Measurements from ENCODE around the gene LTBP3.

Gene LTBP3

GRCh38 chr11:65558002-65558929, at the start of gene LTBP3:
Gene LTBP3 (minus strand): TSS chr11:65558359. CDS start chr11:65557959, 400 bp downstream.
- POLR2A ChIA-PET: interaction anchor here (0.7 to 3.7 kb wide), 9 partner anchors 12 to 330 kb away, joined by 3 to 47 read pairs (median 4); partner anchors contain the start of genes EHBP1L1, FAM89B, FIBP and MALAT1
- TF ChIP-seq ZNF384 (IDR thresholded peaks at IDR 0.05) (no peak), L3MBTL2 (conservative IDR thresholded peaks at IDR 0.05) (no peak), HDGF (IDR thresholded peaks at IDR 0.05; ENCODE audit: borderline replicate concordance) (no peak), FOXA1 (IDR thresholded peaks at IDR 0.05) (no peak), BHLHE40 (IDR thresholded peaks at IDR 0.05; ENCODE audit: borderline replicate concordance) (no peak), CTBP1 (IDR thresholded peaks at IDR 0.05; ENCODE audit: borderline replicate concordance) (no peak), FOXK2 (IDR thresholded peaks at IDR 0.05) (no peak), SP1 (IDR thresholded peaks at IDR 0.05) (no peak), ARNT (IDR thresholded peaks at IDR 0.05) (no peak), PKNOX1 (IDR thresholded peaks at IDR 0.05) (no peak), FOXM1 (IDR thresholded peaks at IDR 0.05; ENCODE audit: borderline replicate concordance) (no peak), NFRKB (IDR thresholded peaks at IDR 0.05) (no peak), TARDBP (IDR thresholded peaks at IDR 0.05) (no peak)
- CTCF ChIA-PET: interaction anchor here (0.6 to 2.2 kb wide), 3 partner anchors 12 to 92 kb away, joined by 5 to 11 read pairs (median 7); partner anchors contain the start of gene ZNRD2
- peak; percentile 67 for DNase-seq (ENCODE audit: extremely low spot score)

GRCh38 chr11:65606876-65607613, 48.9 kb upstream of the LTBP3 start:
- ChIA-PET POLR2A (no interaction called here), CTCF (no interaction called here)
- DNase-seq (ENCODE audit: extremely low spot score): peak; percentile 37
- TF ChIP-seq ZNF384 (IDR thresholded peaks at IDR 0.05) (no peak), ELF4 (IDR thresholded peaks at IDR 0.05) (no peak), TARDBP (IDR thresholded peaks at IDR 0.05) (no peak), SUZ12 (IDR thresholded peaks at IDR 0.05) (no peak), NFRKB (IDR thresholded peaks at IDR 0.05) (no peak), LEF1 (IDR thresholded peaks at IDR 0.05; ENCODE audit: borderline replicate concordance) (no peak), L3MBTL2 (conservative IDR thresholded peaks at IDR 0.05) (no peak), FOXK2 (IDR thresholded peaks at IDR 0.05) (no peak), BHLHE40 (IDR thresholded peaks at IDR 0.05; ENCODE audit: borderline replicate concordance) (no peak), FOXA1 (IDR thresholded peaks at IDR 0.05) (no peak)

GRCh38 chr11:65604258-65604657, 46.1 kb upstream of the LTBP3 start:
- no peak for DNase-seq (ENCODE audit: extremely low spot score)
- no peak for TF ChIP-seq PKNOX1 (IDR thresholded peaks at IDR 0.05)
- TF ChIP-seq ARNT (IDR thresholded peaks at IDR 0.05): no peak
- no peak for TF ChIP-seq TARDBP (IDR thresholded peaks at IDR 0.05)
- no peak for TF ChIP-seq SUZ12 (IDR thresholded peaks at IDR 0.05)
- no peak for TF ChIP-seq LEF1 (IDR thresholded peaks at IDR 0.05; ENCODE audit: borderline replicate concordance)
- TF ChIP-seq FOXM1 (IDR thresholded peaks at IDR 0.05; ENCODE audit: borderline replicate concordance): no peak
- no peak for TF ChIP-seq BHLHE40 (IDR thresholded peaks at IDR 0.05; ENCODE audit: borderline replicate concordance)
- no peak for TF ChIP-seq FOXK2 (IDR thresholded peaks at IDR 0.05)
- TF ChIP-seq CTBP1 (IDR thresholded peaks at IDR 0.05; ENCODE audit: borderline replicate concordance): no peak
- ChIA-PET CTCF (interaction anchor here (1.7 kb wide), 1 partner anchor 11 kb away, joined by 7 read pairs; no protein-coding TSS in a partner anchor), POLR2A (interaction anchor here (1.1 to 3.5 kb wide), 2 partner anchors 9 to 11 kb away, joined by 3 to 16 read pairs; partner anchors contain the start of gene PCNX3)

GRCh38 chr11:65599955-65600246, 41.7 kb upstream of the LTBP3 start:
- TF ChIP-seq ELF4 (IDR thresholded peaks at IDR 0.05) (no peak), L3MBTL2 (conservative IDR thresholded peaks at IDR 0.05) (no peak), FOXM1 (IDR thresholded peaks at IDR 0.05; ENCODE audit: borderline replicate concordance) (no peak), CTBP1 (IDR thresholded peaks at IDR 0.05; ENCODE audit: borderline replicate concordance) (no peak), TARDBP (IDR thresholded peaks at IDR 0.05) (no peak), NFRKB (IDR thresholded peaks at IDR 0.05) (no peak), HDGF (IDR thresholded peaks at IDR 0.05; ENCODE audit: borderline replicate concordance) (no peak)
- ChIA-PET CTCF (no interaction called here), POLR2A (no interaction called here)
- no peak for DNase-seq (ENCODE audit: extremely low spot score)

- POLR2A ChIA-PET: no interaction called here
- CTCF ChIA-PET: no interaction called here
- no peak for TF ChIP-seq CTBP1 (IDR thresholded peaks at IDR 0.05; ENCODE audit: borderline replicate concordance)
- TF ChIP-seq SP1 (IDR thresholded peaks at IDR 0.05): no peak
- no peak for TF ChIP-seq HDGF (IDR thresholded peaks at IDR 0.05; ENCODE audit: borderline replicate concordance)
- no peak for TF ChIP-seq L3MBTL2 (conservative IDR thresholded peaks at IDR 0.05)
- no peak for TF ChIP-seq ARNT (IDR thresholded peaks at IDR 0.05)
- TF ChIP-seq FOXM1 (IDR thresholded peaks at IDR 0.05; ENCODE audit: borderline replicate concordance): no peak
- TF ChIP-seq SUZ12 (IDR thresholded peaks at IDR 0.05): no peak
- TF ChIP-seq ELF4 (IDR thresholded peaks at IDR 0.05): no peak
- no peak for DNase-seq (ENCODE audit: extremely low spot score)
These were observed 41.2 kb upstream of the LTBP3 start for GRCh38 chr11:65599216-65599954.

- TF ChIP-seq SP1 (IDR thresholded peaks at IDR 0.05) (no peak), BHLHE40 (IDR thresholded peaks at IDR 0.05; ENCODE audit: borderline replicate concordance) (no peak), ARNT (IDR thresholded peaks at IDR 0.05) (no peak), L3MBTL2 (conservative IDR thresholded peaks at IDR 0.05) (no peak), CTBP1 (IDR thresholded peaks at IDR 0.05; ENCODE audit: borderline replicate concordance) (no peak), SUZ12 (IDR thresholded peaks at IDR 0.05) (no peak), NFRKB (IDR thresholded peaks at IDR 0.05) (no peak), PKNOX1 (IDR thresholded peaks at IDR 0.05) (no peak), TARDBP (IDR thresholded peaks at IDR 0.05) (no peak), HDGF (IDR thresholded peaks at IDR 0.05; ENCODE audit: borderline replicate concordance) (no peak), FOXK2 (IDR thresholded peaks at IDR 0.05) (no peak), FOXM1 (IDR thresholded peaks at IDR 0.05; ENCODE audit: borderline replicate concordance) (no peak), ZNF384 (IDR thresholded peaks at IDR 0.05) (no peak), FOXA1 (IDR thresholded peaks at IDR 0.05) (no peak), ELF4 (IDR thresholded peaks at IDR 0.05) (no peak), LEF1 (IDR thresholded peaks at IDR 0.05; ENCODE audit: borderline replicate concordance) (no peak)
- no peak for DNase-seq (ENCODE audit: extremely low spot score)
- POLR2A ChIA-PET: interaction anchor here (1.7 kb wide), 1 partner anchor 17 kb away, joined by 7 read pairs; the partner anchor contains the start of gene PCNX3
- CTCF ChIA-PET: no interaction called here
These were observed 40.1 kb upstream of the LTBP3 start for GRCh38 chr11:65598258-65598699.

Data from HEK293T (cell line).